AG09309 (cell line): ENCODE measurements around the gene OR51F1.

ENCODE experiments used
- DNase-seq: peaks from one replicate; pipeline ENCODE4 v3.0.0-alpha.2; 2010; ENCODE audit warnings: low read depth
- H3K4me3 ChIP-seq: 2 replicates; pipeline ENCODE4 v1.5.1; 2011; ENCODE audit warnings: mild to moderate bottlenecking, low read depth, low read length, moderate library complexity; ENCODE audit not compliant: control insufficient read depth
- TF ChIP-seq, protein P1 (sequence below): IDR thresholded peaks from 2 replicates; pipeline ENCODE4 v1.5.1; 2011; ENCODE audit warnings: mild to moderate bottlenecking, low read depth, low read length, inconsistent platforms; ENCODE audit not compliant: insufficient read depth, control insufficient read depth; ENCODE audit errors: missing control alignments

OR51F1 gene

DNA sequence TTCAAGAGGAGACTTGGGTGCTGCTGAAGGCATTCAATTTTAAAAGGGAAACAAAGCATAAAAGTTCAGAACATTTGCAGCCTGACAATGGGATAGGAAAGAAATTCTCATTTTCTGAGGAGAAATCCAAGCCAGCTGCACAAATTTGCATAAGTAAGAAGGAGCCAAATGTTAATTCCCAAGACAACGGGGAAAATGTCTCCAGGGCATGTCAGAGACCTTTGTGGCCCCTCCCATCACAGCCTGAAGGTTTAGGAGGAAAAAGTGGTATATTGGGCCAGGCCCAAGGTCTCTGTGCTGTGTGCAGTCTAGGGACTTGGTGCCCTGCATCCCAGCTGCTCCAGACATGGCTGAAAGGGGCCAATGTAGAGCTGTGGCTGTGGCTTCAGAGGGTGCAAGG lies 12.7 kb upstream of the OR51F1 start:
- no peak overlapping the region for H3K4me3 ChIP-seq
- TF ChIP-seq, protein P1, sequence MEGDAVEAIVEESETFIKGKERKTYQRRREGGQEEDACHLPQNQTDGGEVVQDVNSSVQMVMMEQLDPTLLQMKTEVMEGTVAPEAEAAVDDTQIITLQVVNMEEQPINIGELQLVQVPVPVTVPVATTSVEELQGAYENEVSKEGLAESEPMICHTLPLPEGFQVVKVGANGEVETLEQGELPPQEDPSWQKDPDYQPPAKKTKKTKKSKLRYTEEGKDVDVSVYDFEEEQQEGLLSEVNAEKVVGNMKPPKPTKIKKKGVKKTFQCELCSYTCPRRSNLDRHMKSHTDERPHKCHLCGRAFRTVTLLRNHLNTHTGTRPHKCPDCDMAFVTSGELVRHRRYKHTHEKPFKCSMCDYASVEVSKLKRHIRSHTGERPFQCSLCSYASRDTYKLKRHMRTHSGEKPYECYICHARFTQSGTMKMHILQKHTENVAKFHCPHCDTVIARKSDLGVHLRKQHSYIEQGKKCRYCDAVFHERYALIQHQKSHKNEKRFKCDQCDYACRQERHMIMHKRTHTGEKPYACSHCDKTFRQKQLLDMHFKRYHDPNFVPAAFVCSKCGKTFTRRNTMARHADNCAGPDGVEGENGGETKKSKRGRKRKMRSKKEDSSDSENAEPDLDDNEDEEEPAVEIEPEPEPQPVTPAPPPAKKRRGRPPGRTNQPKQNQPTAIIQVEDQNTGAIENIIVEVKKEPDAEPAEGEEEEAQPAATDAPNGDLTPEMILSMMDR, result no peak
- no peak for DNase-seq

DNA sequence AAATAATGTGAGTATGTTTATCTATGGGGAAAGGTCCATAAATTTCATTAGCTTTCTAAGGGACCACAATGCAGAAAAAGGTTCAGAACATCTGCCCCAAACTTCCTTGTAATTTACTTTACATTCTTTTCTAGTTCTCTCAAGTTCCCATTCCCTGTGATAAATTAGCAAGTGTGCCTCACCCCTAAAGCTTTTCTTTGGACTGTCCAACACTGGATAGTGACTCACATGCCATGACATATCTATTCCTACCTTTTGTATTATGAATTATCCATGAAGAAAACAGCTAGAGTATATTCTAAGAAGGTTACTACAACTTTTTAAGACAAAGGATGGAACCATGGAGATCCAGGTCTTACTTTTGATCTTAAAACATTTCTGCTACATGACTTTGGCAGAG lies 1.6 kb downstream of the OR51F1 start:
- TF ChIP-seq, protein P1, result no peak

DNA sequence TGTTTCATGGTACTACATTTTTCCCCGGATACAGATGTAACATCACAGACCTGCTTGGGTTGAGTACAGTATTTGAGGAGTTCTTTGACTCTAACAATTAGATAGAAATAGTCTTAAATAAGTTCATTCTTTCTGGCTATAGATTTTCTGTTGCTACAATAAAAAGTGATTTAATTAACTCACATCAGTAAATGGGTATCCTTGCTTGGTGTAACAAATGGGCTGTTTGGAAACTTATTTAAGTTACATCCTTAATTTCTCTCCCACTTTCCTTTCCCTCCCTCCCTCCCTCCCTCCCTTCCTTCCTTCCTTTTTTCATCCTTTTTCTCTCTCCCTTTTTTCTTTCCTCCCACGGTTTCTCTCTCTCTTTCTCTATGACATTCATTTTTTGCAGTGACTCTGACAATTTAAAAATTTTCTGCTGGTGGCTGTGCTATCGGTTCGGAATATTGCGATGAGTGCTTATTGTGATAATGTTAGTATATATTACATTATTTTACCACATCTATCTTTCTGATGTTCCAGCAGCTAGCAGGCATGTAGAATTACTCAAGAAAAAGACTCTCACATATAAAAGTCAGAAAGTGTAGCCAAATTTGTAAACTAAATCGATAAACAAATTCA lies 3.2 kb downstream of the OR51F1 start:
- TF ChIP-seq, protein P1, result no peak
- no peak for DNase-seq
- H3K4me3 ChIP-seq, result no peak overlapping the region

More for the DNA sequence above, 1.6 kb downstream of the OR51F1 start:
- no peak for DNase-seq
- no peak overlapping the region for H3K4me3 ChIP-seq

DNA sequence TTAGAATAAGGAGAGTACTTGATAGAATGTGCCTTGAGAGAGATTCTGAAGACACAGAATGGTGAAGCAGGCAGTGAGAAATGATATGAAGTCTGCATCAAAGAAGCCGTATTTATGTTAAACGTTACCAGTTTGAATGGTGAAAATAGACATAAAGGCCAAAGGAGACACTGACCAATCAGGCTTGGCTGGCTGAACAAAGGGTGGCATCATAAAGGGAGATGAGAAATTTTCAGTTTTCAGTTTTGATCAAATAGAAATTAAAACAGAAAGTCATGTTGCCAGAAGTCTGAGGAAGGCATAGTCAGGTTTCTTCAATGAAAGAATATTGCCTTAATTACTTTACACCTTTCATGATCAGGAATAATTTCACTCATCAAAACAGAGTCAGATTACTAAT lies 6.6 kb downstream of the OR51F1 start:
- H3K4me3 ChIP-seq, result no peak overlapping the region
- TF ChIP-seq, protein P1, result no peak
- no peak for DNase-seq

DNA sequence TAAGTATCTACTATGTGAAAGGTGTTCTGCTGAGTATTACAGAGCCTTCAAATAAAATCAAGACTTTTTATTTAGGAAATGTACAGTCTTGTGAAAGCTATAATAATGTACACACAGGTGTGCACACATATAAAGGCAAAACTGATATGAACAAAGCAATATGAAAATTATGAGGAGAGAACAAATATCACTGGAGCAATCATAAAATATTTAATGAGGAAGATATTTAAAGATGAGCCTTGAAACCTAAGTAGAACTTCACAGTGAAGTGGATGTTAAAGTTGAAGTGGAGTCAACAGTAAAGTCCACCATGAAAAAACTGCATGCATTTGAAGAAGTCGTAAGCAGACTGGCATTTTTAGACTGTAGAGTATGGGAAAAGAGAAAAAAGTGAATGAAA lies 18.5 kb downstream of the OR51F1 start:
- no peak overlapping the region for H3K4me3 ChIP-seq
- TF ChIP-seq, protein P1, result no peak
- no peak for DNase-seq

DNA sequence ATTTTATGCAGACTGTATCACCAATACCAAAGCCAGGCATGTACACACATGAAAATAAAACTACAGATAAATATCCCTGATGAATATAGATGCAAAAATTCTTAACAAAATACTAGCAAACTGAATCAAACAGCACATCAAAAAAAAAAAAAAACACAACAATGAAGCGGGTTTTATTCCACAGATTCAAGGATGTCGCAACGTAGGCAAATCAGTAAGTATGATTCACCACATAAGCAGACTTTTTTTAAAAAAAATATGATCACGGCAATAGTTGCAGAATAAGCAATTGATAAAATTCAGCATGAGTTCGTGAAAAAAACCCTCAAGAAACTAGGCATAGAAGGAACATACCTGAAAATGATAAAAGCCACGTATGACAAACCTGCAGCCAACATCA lies 21.3 kb downstream of the OR51F1 start:
- no peak for DNase-seq
- no peak overlapping the region for H3K4me3 ChIP-seq
- TF ChIP-seq, protein P1, result no peak
